Bronchial smooth muscle cell (primary cell): ENCODE data around the gene SRSF9. TPM values are rescaled to one million over a fixed set of nuclear protein-coding genes. Genes with fewer than 3 reads are reported as not detected.

ENCODE experiments used
- total RNA-seq: library from RNA; depleted of rRNA; stranded (reverse); fragments of >200 nt; gene quantifications from 2 replicates; pipeline ENCODE4 v1.2.1, GENCODE V29; 2014

The SRSF9 gene, protein sequence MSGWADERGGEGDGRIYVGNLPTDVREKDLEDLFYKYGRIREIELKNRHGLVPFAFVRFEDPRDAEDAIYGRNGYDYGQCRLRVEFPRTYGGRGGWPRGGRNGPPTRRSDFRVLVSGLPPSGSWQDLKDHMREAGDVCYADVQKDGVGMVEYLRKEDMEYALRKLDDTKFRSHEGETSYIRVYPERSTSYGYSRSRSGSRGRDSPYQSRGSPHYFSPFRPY
- 185 and 240 TPM in 2 replicates for total RNA-seq

DNA sequence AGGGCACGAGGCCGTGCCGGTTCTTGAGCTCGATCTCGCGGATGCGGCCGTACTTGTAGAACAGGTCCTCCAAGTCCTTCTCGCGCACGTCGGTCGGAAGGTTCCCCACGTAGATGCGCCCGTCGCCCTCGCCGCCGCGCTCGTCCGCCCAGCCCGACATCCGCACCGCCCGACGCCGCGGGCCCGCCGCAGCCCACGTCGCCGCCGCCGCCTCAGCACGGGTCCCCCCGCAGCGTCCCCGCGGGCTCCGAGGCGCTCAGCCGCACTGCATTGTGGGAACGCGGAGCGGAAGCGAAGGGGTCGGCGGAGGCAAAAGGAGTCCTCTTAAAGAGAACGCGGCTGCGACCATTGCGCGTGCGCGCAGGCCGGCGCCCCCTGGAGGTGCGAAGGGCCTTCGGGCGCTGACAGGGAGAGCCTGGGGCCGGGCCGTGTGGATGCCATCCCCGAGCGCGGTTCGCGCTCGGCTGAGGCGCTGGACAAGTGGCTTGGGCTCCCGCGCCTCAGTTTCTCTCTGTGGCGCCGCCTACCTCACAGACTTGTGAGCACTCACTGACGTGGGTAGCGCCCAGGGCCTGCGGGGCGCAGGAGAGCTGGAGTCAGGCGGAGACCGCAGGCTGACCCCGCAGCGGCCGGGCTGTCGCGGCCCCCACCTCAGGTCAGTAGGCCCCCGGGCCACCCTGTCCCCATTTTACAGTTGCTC, at the start of gene SRSF9:
TSS of gene SRSF9 (minus strand) at position 299 of the 700 bp plus-strand sequence. CDS start at position 160, 139 bp downstream.

DNA sequence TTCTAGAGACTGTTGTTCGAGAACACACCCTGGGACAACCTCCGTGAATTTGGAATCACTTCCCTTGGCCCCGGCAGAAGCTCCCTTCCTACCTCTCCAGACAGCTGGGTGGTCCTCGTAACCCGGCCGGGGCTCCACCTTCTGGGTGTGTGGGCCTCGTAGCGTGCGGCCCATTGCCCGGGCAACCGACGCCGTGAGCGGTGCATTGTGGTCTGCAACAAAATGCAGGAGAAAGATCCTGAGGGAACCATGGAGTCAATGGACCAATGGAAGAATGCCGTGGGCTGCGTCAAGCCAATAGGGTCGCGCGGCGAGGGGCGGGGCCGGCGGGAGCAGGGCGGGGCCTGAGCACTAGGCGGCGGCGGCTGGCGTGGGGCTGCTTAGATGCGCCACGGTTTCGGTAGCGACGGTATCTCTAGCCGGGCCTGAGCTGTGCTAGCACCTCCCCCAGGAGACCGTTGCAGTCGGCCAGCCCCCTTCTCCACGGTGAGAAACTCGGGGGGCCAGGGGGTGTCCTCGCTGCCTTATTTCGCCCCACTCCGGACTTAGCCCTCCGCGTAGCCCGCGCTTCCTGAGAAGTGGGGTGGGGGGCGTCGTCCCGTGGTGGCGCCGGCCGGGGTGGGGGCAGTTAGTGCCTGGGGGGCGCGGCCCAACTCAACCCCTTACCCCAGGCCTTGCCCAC, 26.3 kb upstream of the SRSF9 start, which contains the start of gene DYNLL1:
TSS of gene DYNLL1 (plus strand) at position 383 of the 682 bp plus-strand sequence. CDS start 309 bp downstream, outside the sequence.

DNA sequence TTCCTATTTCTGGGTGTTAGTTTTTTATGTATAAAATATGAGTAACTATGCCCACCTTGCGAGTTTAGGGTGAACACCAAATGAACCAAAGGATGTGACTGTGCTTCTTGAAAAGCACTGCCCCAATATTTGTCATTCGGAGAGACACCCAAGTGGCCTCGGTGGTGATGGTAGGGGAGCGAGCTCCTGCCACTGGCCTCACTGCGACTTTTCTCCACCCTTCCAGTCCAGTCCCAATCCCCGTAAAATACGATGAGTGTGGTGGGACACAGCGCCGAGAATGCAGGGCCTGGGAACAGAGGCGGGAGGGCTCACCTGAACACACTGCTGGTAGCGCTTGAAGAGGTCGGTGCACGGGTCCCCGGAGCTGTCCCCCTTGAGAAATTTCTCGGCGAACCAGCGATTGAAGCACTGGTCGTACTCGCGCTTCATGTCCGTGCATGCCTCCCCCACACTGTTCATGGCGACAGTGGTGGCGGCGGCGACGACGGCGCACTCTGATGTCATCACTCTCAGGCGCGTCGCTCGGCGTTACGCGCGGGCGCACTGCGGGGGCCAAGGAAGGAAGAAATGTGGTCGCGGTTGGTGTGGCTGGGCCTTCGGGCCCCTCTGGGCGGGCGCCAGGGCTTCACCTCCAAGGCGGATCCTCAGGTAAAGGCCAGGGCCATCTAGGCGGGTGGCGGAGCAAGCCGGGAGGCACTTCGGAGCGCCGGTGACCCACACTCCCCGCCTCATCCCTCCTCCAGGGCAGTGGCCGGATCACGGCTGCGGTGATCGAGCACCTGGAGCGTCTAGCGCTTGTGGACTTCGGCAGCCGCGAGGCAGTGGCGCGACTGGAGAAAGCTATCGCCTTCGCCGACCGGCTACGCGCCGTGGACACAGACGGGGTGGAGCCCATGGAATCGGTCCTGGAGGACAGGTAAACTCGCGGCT, 23.4 kb downstream of the SRSF9 start, which contains the start of the genes GATC and TRIAP1:
TSS of gene GATC (plus strand) at position 534 of the 933 bp plus-strand sequence. CDS start at position 571, 37 bp downstream.
TSS of gene TRIAP1 (minus strand) at position 474 of the 933 bp plus-strand sequence. CDS start at position 462, 12 bp downstream.

DNA sequence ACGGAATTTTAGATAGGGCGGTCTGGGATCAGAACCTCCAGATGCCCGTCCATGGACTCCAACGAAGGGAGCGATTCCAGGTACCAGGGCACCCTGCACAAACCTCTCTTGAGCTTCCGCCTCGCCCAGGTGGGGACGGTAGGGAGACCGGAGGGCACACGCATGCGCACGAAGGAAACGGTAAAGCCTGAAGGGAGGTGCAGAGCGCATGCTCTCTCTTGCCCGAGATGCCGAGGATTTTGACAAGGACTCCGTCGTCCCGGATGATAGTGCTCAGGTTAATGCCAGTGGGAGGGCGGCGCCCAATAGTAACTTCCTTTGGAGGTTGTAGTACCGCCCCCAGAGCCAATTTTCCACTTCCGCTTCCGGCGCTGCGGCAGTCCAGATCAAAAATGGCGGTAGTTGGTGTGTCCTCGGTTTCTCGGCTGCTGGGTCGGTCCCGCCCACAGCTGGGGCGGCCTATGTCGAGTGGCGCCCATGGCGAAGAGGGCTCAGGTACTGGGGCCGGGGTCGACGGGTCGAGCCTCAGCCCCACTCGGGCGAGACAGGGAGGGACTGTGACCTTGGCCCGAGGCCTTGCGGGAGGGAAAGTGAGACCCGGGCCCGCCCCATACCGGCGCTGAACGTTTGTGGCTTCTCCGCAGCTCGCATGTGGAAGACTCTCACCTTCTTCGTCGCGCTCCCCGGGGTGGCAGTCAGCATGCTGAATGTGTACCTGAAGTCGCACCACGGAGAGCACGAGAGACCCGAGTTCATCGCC, 31.6 kb downstream of the SRSF9 start, which contains the start of gene COX6A1:
TSS of gene COX6A1 (plus strand) at position 379 of the 760 bp plus-strand sequence. CDS start at position 393, 14 bp downstream.

Other genes starting within 250 kb of the SRSF9 start
- gene PXN, start 204.0 kb downstream of the SRSF9 start, total RNA-seq: 13.7 and 22.9 TPM in 2 replicates
- 755 and 2,327 TPM in 2 replicates for gene RNU4-2, start 177.8 kb downstream of the SRSF9 start, total RNA-seq
- 503 and 1,049 TPM in 2 replicates for gene RNU4-1, start 176.5 kb downstream of the SRSF9 start, total RNA-seq
- 2.6 and 2.7 TPM in 2 replicates for gene SIRT4, start 167.4 kb downstream of the SRSF9 start, total RNA-seq
- 0.17 TPM in 1 of 2 replicates, not detected in the other for gene PLA2G1B, start 142.0 kb downstream of the SRSF9 start, total RNA-seq
- gene MSI1, start 100.6 kb downstream of the SRSF9 start, total RNA-seq: under 0.01 TPM in 1 of 2 replicates, not detected in the other
- 754 and 795 TPM in 2 replicates for gene COX6A1, start 31.6 kb downstream of the SRSF9 start, total RNA-seq
- 21.0 and 32.2 TPM in 2 replicates for gene TRIAP1, start 23.4 kb downstream of the SRSF9 start, total RNA-seq
- 12.2 and 13.6 TPM in 2 replicates for gene GATC, start 23.3 kb downstream of the SRSF9 start, total RNA-seq
- gene DYNLL1, start 26.4 kb upstream of the SRSF9 start, total RNA-seq: 252 and 406 TPM in 2 replicates
- gene COQ5, start 59.4 kb upstream of the SRSF9 start, total RNA-seq: 30.6 and 47.5 TPM in 2 replicates
- 99.9 and 120 TPM in 2 replicates for gene RNF10, start 64.6 kb upstream of the SRSF9 start, total RNA-seq
- gene POP5, start 111.7 kb upstream of the SRSF9 start, total RNA-seq: 43.2 and 61.9 TPM in 2 replicates
- 0.16 and 0.17 TPM in 2 replicates for gene CABP1, start 170.9 kb upstream of the SRSF9 start, total RNA-seq
- gene MLEC, start 217.4 kb upstream of the SRSF9 start, total RNA-seq: 107 and 122 TPM in 2 replicates
- 24.3 and 26.6 TPM in 2 replicates for gene UNC119B, start 240.7 kb upstream of the SRSF9 start, total RNA-seq